Left lung (tissue), 10 donors: ENCODE results near the gene PCDHGB3. TPM values are rescaled to one million over a fixed set of nuclear protein-coding genes. Genes with fewer than 3 reads are reported as not detected.
"Not testable (repeated sequence)": the region's sequence is repeated elsewhere in the genome, so short reads cannot be mapped to it uniquely, and the experiment has no call there.

Experiments used
- ATAC-seq: fragments of 200-7000 bp; cut with Tn5 transposase; one replicate; pipeline ENCODE4 v1.9.1; 2020; ENCODE audit warnings: moderate library complexity
- DNase-seq, 4 donors: peaks; one replicate each; pipeline ENCODE4 v3.0.0-alpha.2; 2013 to 2020
- H3K27ac ChIP-seq, 2 donors: fragments of 200-600 bp; sonication (generic) in 1 of 2; one replicate each; pipeline versions ENCODE4 v1.5.0 to v1.8.0; 2020 to 2021
- H3K27me3 ChIP-seq, 2 donors: fragments of 200-600 bp; sonication (generic) in 1 of 2; one replicate each; pipeline versions ENCODE4 v1.5.0 to v1.8.0; 2020 to 2021
- H3K36me3 ChIP-seq, 2 donors: fragments of 200-600 bp; sonication (generic) in 1 of 2; one replicate each; pipeline versions ENCODE4 v1.5.0 to v1.8.0; 2020 to 2021
- H3K4me1 ChIP-seq, 2 donors: fragments of 200-600 bp; one replicate each; pipeline ENCODE4 v1.8.0; 2021
- H3K4me3 ChIP-seq, 2 donors: fragments of 200-600 bp; sonication (generic) in 1 of 2; one replicate each; pipeline versions ENCODE4 v1.5.0 to v1.8.0; 2020 to 2021; ENCODE audit warnings: mild to moderate bottlenecking in 1 of 2
- H3K9me3 ChIP-seq, 2 donors: fragments of 200-600 bp; sonication (generic) in 1 of 2; one replicate each; pipeline versions ENCODE4 v1.5.0 to v1.8.0; 2020 to 2021
- CTCF ChIP-seq, 2 donors: fragments of 200-600 bp; sonication (generic) in 1 of 2; IDR thresholded peaks; one replicate each; pipeline versions ENCODE4 v1.5.0 to v1.8.0; 2021; ENCODE audit warnings: antibody characterized with exemption in 2 of 2
- intact Hi-C, 2 donors: fragments of 100-400 bp; cut with DNase I; formaldehyde crosslinking; loops; one replicate each; pipeline versions ENCODE4 v1.11.2 to v1.14.2; 2022
- polyA plus RNA-seq, 6 donors: library from polyadenylated mRNA; unstranded; fragments of 120-200 nt; gene quantifications; one replicate each; pipeline ENCODE4 v1.2.1, GENCODE V29; 2013; ENCODE audit not compliant: insufficient read length in 6 of 6
- total RNA-seq, 2 donors: library from RNA; stranded (reverse); fragmentation: NEBNext Ultra II Directional; extraction: Animal tissue kit (Norgen Biotek cat#: 25700); gene quantifications; one replicate each; pipeline ENCODE4 v1.2.1, GENCODE V29; 2021
- donor health status: DM: no; HTN: yes; CAD: no.
- donor health status: DM: no; HTN: no; CAD: no.

PCDHGB3 gene
- total and polyA plus RNA-seq, 8 donors: 1.5 to 3.4 (median 2.7) TPM

- H3K36me3 ChIP-seq: no peaks in the 10 kb centered on the region
- H3K9me3 ChIP-seq: peaks cover 0 to 92% of the 10 kb centered on the region in 2 donors
- ATAC-seq (no peak), DNase-seq (no peak)
- no peak for TF ChIP-seq CTCF (IDR thresholded peaks at IDR 0.05)
- intact Hi-C loops: no loop called here
- no peaks in the 10 kb centered on the region for H3K4me1 ChIP-seq
- no peak overlapping the region for H3K4me3 ChIP-seq
- H3K27ac ChIP-seq: no peak overlapping the region
- peaks cover 5 to 90% of the 10 kb centered on the region in 2 donors for H3K27me3 ChIP-seq
These were observed 18.6 kb downstream of the PCDHGB3 start for GRCh38 chr5:141388661-141389060.

- DNase-seq (no peak), ATAC-seq (no peak)
- no peak for TF ChIP-seq CTCF (IDR thresholded peaks at IDR 0.05)
These were observed 19.4 kb downstream of the PCDHGB3 start for GRCh38 chr5:141389153-141390042.

GRCh38 chr5:141392429-141393198 lies 22.6 kb downstream of the PCDHGB3 start, which contains the start of gene PCDHGA8:
Gene PCDHGA8, plus strand, starts transcription at chr5:141392633. Its CDS starts 181 bp downstream, at chr5:141392814.
- no peak for DNase-seq
- no peak for TF ChIP-seq CTCF (IDR thresholded peaks at IDR 0.05)
- Histone ChIP-seq H3K36me3 (no peaks in the 10 kb centered on the region), H3K4me3 (no peak within 1 kb of the TSS), H3K27me3 (peaks cover 5 to 89% of the 10 kb centered on the region in 2 donors), H3K4me1 (no peaks in the 10 kb centered on the region), H3K9me3 (peaks cover 0 to 73% of the 10 kb centered on the region in 2 donors), H3K27ac (no peak within 1 kb of the TSS)
- intact Hi-C loops: loop anchor here in 1 of 2 donors (5.0 kb wide), 1 partner anchor 40 kb away; the partner anchor contains the start of gene PCDHGA12
- no peak for ATAC-seq

More at GRCh38 chr5:141389153-141390042, 19.4 kb downstream of the PCDHGB3 start:
- no peak overlapping the region for H3K27ac ChIP-seq
- H3K27me3 ChIP-seq: peaks cover 5 to 90% of the 10 kb centered on the region in 2 donors
- no peaks in the 10 kb centered on the region for H3K4me1 ChIP-seq
- H3K4me3 ChIP-seq: no peak overlapping the region
- peaks cover 0 to 91% of the 10 kb centered on the region in 2 donors for H3K9me3 ChIP-seq
- intact Hi-C loops: loop anchor here in 1 of 2 donors (5.0 kb wide), 1 partner anchor 43 kb away; the partner anchor contains the start of gene PCDHGA12
- no peaks in the 10 kb centered on the region for H3K36me3 ChIP-seq

- intact Hi-C loops: loop anchor here in 1 of 2 donors (5.0 kb wide), 1 partner anchor 39 kb away; the partner anchor contains the start of gene PCDHGA12
- no peaks in the 10 kb centered on the region for H3K4me1 ChIP-seq
- DNase-seq: no peak
- peaks cover 5 to 89% of the 10 kb centered on the region in 2 donors for H3K27me3 ChIP-seq
- peaks cover 0 to 74% of the 10 kb centered on the region in 2 donors for H3K9me3 ChIP-seq
- no peak overlapping the region for H3K4me3 ChIP-seq
- H3K27ac ChIP-seq: no peak overlapping the region
- TF ChIP-seq CTCF (IDR thresholded peaks at IDR 0.05): no peak
- no peak for ATAC-seq
- no peaks in the 10 kb centered on the region for H3K36me3 ChIP-seq
These were observed 23.2 kb downstream of the PCDHGB3 start for GRCh38 chr5:141393267-141393666.

GRCh38 chr5:141394401-141395187 lies 24.6 kb downstream of the PCDHGB3 start:
- Histone ChIP-seq H3K9me3 (peaks cover 0 to 73% of the 10 kb centered on the region in 2 donors), H3K27me3 (peaks cover 16 to 89% of the 10 kb centered on the region in 2 donors)
- H3K27ac ChIP-seq, ATAC-seq, H3K4me1 ChIP-seq, DNase-seq, H3K36me3 ChIP-seq, H3K4me3 ChIP-seq: not testable (repeated sequence)
- intact Hi-C loops: loop anchor here in 1 of 2 donors (5.0 kb wide), 1 partner anchor 38 kb away; the partner anchor contains the start of gene PCDHGA12
